Skeletal muscle satellite cell (primary cell): ENCODE results near the gene RPL19.

Experiments
- H3K27me3 ChIP-seq: 2 replicates; pipeline ENCODE4 v1.7.0; 2013; ENCODE audit warnings: low read length; ENCODE audit not compliant: control insufficient read depth, insufficient read depth
- H3K36me3 ChIP-seq: 2 replicates; pipeline ENCODE4 v1.7.0; 2013; ENCODE audit warnings: mild to moderate bottlenecking, control low read depth, low read length; ENCODE audit not compliant: insufficient read depth
- H3K4me1 ChIP-seq: 2 replicates; pipeline ENCODE4 v1.7.0; 2013; ENCODE audit warnings: low read length; ENCODE audit not compliant: control insufficient read depth, insufficient read depth
- H3K4me2 ChIP-seq: 2 replicates; pipeline ENCODE4 v1.7.0; 2013; ENCODE audit warnings: mild to moderate bottlenecking, low read length
- H3K4me3 ChIP-seq: 2 replicates; pipeline ENCODE4 v1.7.0; 2013; ENCODE audit warnings: low read length
- H3K9ac ChIP-seq: 2 replicates; pipeline ENCODE4 v1.7.0; 2013; ENCODE audit warnings: mild to moderate bottlenecking, low read depth, low read length, moderate library complexity
- H3K9me3 ChIP-seq: replicated peaks from 2 replicates; pipeline ENCODE4 v1.7.0; 2013; ENCODE audit warnings: mild to moderate bottlenecking, control low read depth, low read length

The RPL19 gene

DNA sequence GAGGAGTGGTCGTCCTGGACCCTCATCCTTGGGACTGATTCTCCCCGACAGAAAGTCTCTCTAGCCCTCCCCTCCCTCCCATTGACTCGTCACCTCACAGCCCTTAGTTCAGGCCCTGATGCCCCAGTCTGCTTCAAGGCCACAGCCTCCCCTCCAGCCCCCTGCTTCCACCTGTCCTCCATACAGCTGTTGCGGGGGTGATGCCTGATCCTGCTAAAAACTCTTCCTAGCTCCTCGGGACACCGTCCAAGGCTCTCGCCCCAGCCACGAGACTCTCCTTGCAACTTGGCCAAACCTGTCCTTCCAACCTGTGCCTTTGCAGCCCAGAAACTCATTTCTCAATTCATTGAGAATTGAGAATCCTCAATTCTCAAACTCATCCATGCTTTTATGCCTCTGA lies 18.8 kb downstream of the RPL19 start:
- no peaks in the 10 kb centered on the region for H3K36me3 ChIP-seq
- H3K4me3 ChIP-seq, result no peak overlapping the region
- no peaks in the 10 kb centered on the region for H3K9me3 ChIP-seq
- H3K9ac ChIP-seq, result no peak overlapping the region
- no peak overlapping the region for H3K4me2 ChIP-seq
- peaks cover 32% of the 10 kb centered on the region for H3K27me3 ChIP-seq
- H3K4me1 ChIP-seq, result peaks cover 12% of the 10 kb centered on the region

DNA sequence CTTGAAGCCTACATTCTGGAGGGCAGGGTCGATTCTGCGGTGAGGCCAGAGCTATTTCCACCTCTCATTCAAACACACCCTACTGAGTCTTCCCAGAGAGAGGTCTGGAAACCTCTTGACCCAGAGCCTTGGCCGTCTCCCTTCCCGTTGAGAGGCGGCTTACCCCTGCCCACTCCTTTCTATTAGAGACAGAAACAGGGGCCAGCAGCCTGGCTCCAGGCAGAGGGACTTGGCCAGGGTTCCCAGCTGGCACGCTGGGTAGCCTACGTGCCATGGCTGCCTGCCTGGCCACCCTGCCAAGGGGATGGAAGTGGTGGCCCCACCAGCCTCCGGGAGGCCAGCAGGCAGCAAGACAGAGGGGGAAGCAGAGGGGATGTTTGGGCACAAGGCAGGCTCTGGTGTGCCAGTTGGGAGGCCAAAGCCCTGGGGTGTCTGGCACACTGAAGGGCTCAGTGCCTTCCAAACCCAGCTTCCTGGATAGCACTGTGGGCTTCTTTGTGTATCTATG lies 19.6 kb downstream of the RPL19 start:
- peaks cover 38% of the 10 kb centered on the region for H3K27me3 ChIP-seq
- no peaks in the 10 kb centered on the region for H3K9me3 ChIP-seq
- H3K9ac ChIP-seq, result no peak overlapping the region
- no peaks in the 10 kb centered on the region for H3K36me3 ChIP-seq
- no peak overlapping the region for H3K4me2 ChIP-seq
- H3K4me3 ChIP-seq, result no peak overlapping the region
- peaks cover 13% of the 10 kb centered on the region for H3K4me1 ChIP-seq

DNA sequence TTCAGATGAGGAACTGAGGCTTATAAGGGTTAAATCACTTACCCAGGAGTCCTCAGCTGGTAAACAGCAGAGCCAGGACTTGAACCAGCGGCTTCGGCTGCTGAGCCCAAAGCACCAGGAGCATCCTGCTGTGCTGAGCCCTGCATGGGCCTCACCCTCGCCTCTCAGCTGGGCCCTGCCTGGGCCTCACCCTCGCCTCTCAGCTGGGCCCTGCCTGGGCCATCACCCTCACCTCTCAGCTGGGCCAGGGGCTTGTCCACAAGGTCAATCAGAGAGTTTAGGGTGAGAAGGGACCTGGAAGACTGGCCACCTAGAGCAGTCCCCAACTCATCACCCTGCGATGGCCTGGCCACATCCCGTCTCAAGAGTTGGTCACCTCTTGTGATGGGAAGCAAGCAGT lies 21.5 kb downstream of the RPL19 start:
- H3K4me3 ChIP-seq, result no peak overlapping the region
- peaks cover 28% of the 10 kb centered on the region for H3K4me1 ChIP-seq
- H3K9ac ChIP-seq, result no peak overlapping the region
- H3K9me3 ChIP-seq, result no peaks in the 10 kb centered on the region
- H3K4me2 ChIP-seq, result no peak overlapping the region
- H3K27me3 ChIP-seq, result peaks cover 51% of the 10 kb centered on the region
- H3K36me3 ChIP-seq, result no peaks in the 10 kb centered on the region

DNA sequence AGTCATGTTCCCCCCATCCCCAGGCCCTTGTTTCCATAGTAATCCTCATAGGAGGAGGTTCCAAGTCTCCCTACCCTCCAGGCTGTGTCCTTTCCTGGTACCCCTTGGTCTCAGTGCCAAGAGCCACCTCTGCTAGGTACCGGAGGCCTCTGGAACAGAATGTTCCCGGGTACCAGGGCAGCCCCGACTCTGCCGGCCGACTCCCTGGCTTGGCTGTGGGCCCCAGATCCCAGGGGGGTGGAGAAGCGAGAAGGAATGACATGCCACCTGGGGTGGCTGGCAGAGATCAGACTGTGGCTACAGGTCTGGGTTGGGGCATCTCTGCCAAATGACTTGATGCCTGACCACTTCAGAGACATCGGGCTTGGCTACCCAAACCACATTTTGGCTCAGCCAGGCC lies 22.1 kb downstream of the RPL19 start:
- peaks cover 49% of the 10 kb centered on the region for H3K27me3 ChIP-seq
- H3K4me2 ChIP-seq, result no peak overlapping the region
- H3K4me1 ChIP-seq, result peaks cover 28% of the 10 kb centered on the region
- no peaks in the 10 kb centered on the region for H3K36me3 ChIP-seq
- H3K9me3 ChIP-seq, result no peaks in the 10 kb centered on the region
- H3K9ac ChIP-seq, result no peak overlapping the region
- no peak overlapping the region for H3K4me3 ChIP-seq

DNA sequence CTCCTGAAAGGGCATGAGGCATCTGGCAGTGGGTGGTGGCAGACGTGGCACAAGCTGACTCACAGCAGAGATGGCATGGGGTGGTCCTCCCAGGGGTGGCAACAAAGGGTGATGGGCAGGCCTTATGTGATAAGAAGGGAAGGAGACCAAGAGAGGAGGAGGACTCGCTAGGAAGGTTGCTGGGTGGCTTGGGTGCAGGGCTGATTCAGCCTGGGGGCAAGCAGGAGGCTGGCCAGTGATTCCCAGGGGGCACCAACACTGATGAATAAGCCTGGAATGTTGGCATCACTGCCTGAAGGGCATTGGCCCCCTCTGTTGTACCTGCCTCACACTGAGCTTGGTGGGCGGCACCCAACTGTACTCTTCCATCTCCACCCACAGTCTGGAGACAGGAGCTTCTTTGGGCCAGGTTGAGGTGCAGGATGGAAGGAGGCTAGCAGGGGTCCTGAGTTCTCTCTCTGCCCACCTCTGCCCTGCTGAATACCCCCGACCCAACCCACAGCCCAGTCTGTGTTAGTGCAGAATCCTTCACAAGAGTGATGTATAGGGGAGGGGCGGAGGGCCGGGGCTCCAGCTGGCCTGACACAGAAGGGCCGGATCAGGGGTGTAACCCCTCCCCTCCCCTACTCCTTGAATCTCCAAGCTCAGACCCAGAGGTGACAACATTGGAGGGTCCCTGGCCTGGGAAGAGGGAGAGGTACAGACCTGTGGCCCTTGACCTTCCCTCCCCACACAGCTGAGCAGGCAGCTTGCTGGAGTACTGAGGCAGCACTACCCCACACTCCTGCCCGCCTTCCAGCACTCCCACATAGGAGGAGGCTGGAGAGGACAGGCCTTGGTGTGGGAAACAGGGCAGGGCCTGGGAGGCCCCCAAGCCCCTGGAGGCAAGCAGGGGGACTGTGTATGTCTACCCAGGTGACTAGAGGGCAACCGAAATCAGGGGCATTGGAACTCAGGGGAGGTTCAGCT lies 23.1 kb downstream of the RPL19 start:
- Histone ChIP-seq H3K4me3 (no peak overlapping the region), H3K27me3 (peaks cover 51% of the 10 kb centered on the region), H3K36me3 (no peaks in the 10 kb centered on the region), H3K4me1 (peaks cover 28% of the 10 kb centered on the region), H3K9me3 (no peaks in the 10 kb centered on the region), H3K9ac (no peak overlapping the region), H3K4me2 (no peak overlapping the region)

DNA sequence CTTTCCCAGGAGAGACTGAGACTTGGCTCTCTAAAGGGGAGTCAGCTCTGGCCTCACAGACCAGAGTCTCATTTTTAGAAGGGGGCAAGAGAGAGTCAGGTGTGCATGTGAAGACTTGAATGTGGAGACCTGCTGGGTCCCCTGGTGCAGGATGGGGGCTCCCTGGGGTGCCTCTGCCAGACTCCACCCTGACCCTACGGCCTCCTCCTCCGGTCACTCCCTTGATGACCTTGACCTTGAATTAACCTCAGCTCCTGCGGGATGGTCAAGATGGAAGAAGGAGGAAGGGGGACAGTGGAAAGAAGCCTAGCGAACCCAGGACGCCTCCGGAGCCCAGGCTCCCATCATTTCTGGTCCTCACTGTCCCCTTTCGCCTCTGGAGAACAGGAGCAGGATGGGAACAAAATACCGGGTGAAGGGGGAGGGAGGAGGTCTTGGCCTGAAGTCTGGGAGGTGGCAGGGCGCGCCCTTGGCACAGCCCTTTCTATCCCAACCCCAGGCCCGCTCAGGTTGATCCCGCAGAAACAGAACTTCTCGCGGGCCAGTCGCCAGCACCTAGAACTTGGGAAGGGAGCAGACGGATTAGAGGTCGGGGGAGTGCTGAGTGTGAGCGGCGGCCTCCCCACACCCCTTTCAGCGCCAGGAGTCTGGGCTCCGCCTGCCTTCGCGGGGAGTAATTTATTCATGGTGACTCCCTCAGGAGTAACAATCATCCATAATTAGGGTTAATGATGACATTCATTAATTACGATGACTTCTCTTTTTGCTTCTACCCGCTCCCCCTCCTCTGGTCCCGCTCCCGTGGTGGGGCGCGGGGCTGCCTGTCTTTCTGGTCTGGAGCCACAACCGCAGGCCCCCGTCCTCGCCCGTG lies 24.1 kb downstream of the RPL19 start:
- Histone ChIP-seq H3K36me3 (no peaks in the 10 kb centered on the region), H3K9me3 (no peaks in the 10 kb centered on the region), H3K4me3 (no peak overlapping the region), H3K27me3 (peaks cover 46% of the 10 kb centered on the region), H3K9ac (no peak overlapping the region), H3K4me1 (peaks cover 31% of the 10 kb centered on the region), H3K4me2 (no peak overlapping the region)

DNA sequence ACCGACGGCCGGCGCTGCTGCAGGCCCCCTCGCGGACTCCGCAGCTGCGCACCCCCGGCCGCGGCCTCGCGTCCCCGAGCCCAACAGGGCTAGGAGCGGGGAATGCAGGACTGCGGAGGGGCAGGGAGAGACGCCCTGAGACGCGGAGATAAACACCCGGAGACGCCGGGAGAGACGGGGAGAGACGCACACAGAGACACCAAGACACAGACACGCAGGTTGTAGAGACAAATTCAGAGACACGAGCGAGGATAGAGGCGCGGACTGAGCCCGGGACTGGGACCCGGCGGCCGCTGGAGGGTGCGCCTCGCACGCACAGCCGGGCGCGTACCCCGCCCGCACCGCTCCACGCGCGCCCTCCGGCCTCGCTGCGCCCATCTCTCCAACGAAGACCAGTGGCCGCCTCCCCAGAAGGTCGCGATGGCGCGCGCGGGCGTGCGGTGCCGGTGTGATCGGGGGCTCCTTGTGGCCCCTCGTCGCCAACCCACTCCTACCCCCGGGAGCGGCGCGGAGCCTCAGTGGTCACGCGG lies 24.8 kb downstream of the RPL19 start:
- peak overlapping the region; percentile 81 for H3K4me2 ChIP-seq
- no peaks in the 10 kb centered on the region for H3K9me3 ChIP-seq
- peaks cover 37% of the 10 kb centered on the region for H3K4me1 ChIP-seq
- H3K36me3 ChIP-seq, result no peaks in the 10 kb centered on the region
- H3K27me3 ChIP-seq, result peaks cover 40% of the 10 kb centered on the region
- H3K9ac ChIP-seq, result no peak overlapping the region
- H3K4me3 ChIP-seq, result peak overlapping the region; percentile 60

DNA sequence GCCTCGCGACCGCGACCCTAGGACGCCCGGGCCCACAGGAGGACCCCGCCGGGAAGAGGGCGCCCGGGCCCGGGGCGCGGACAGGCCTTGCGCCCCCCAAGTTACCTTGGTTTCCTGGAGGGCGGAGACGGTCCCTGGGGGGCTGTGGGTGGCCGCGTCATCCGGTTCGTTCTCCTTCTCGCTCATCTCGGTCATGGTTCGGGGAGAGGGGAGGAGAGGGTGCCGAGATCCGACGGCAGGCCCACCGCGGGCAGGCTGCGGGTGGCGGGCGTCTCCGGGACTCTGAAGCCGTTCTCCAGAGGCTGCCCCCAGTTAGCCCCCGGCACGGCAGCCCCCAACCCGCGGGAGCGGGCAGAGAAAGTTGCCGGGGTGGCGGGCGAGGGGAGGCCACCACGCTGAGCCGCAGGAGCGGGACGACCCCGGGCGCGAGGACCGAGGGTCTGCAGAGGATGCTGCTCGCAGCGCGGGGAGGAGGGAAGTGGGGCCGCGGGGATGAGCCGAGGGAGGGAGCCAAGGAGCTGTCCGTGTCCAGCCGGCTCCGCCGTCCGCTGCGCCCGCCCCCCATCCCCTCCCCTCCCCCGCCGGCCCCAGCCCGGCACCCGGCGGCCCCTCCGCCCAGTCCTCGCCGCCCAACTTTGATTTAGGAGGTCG lies 25.4 kb downstream of the RPL19 start, which contains the start of gene STAC2:
TSS of gene STAC2 (minus strand) at position 638 of the 651 bp plus-strand sequence. CDS start at position 195, 443 bp downstream.
- peaks cover 36% of the 10 kb centered on the region for H3K27me3 ChIP-seq
- peaks cover 37% of the 10 kb centered on the region for H3K4me1 ChIP-seq
- H3K4me2 ChIP-seq, result peak within 1 kb of the TSS; percentile 81
- no peaks in the 10 kb centered on the region for H3K9me3 ChIP-seq
- peak within 1 kb of the TSS; percentile 64 for H3K4me3 ChIP-seq
- no peak within 1 kb of the TSS for H3K9ac ChIP-seq
- H3K36me3 ChIP-seq, result no peaks in the 10 kb centered on the region

DNA sequence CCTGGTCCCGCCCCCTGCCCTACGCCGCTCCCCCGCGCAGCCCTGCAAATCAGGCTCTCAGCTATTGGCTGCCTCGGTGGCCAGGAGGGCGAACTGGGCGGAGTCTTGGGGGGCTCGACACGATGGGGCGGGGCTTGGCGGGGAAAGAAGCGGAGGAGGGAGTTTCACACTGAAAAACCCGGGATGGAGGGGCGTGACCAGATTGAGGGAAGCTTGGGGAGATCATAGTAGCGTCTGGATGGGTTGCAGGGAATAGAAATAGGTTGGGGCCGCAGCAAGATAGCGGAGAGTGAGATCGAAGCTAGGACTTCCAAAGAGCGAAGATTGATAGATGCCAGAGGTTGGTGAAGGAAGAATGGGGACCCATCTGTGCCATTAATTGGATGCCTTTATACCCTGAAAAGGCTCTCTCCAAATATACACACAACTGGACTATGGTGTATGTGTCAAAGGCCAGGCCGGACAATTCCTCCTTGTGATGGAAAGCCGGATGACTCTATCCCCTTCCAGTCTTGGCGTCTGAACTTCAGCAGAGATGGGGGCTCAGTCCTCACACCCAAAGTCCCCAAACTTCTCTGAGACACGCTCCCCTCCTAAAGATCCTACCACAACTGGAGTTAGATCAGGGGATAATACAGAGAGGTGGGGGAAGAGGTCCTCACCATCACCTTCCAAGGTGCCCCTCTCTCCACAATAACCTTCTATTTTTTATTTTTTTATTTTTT lies 26.0 kb downstream of the RPL19 start:
- Histone ChIP-seq H3K36me3 (no peaks in the 10 kb centered on the region), H3K27me3 (peaks cover 36% of the 10 kb centered on the region), H3K4me2 (peak overlapping the region; percentile 81), H3K9me3 (no peaks in the 10 kb centered on the region), H3K4me3 (peak overlapping the region; percentile 64), H3K9ac (no peak overlapping the region), H3K4me1 (peaks cover 41% of the 10 kb centered on the region)

DNA sequence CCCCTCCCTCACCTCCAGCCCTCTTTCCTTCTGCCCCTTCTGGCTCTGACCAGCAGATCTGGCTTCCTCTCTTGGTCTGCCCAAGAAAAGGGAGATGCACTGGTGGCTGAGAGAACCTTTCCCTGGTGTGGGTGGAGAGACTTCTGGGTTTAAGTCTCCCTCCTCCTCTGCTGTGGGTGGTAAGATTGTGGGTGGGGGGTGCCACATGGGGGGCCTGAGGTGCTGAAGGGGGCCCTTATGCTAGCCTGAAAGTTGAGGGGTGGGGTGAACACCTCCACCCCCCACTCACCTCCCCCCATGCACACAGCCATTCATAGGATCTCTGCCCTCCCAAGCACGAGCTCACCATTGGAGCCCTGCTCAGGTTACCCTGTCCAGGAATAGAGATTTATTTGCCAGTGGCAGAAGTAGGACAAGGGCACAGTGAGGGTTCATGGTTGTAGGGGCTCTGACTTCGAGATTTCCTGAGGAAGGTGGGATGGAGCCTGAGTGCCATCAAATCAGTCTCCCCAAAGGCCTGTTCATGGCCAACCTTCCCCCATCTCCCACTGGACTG lies 27.4 kb downstream of the RPL19 start:
- Histone ChIP-seq H3K9ac (no peak overlapping the region), H3K4me1 (peaks cover 50% of the 10 kb centered on the region), H3K4me2 (no peak overlapping the region), H3K27me3 (peaks cover 36% of the 10 kb centered on the region), H3K4me3 (no peak overlapping the region), H3K36me3 (no peaks in the 10 kb centered on the region), H3K9me3 (no peaks in the 10 kb centered on the region)
